ENCODE data around the gene LDLRAD4. TPM values are rescaled to one million over a fixed set of nuclear protein-coding genes. Genes with fewer than 3 reads are reported as not detected.

Gene LDLRAD4
- total RNA-seq, 6 donors from 2014 or later = 19.5 to 26.6 (median 24.4) TPM

- Histone ChIP-seq H3K9me3 (no peaks in the 10 kb centered on the region), H3K27ac (no peak overlapping the region), H3K36me3 (no peaks in the 10 kb centered on the region), H3K27me3 (no peaks in the 10 kb centered on the region), H3K4me3 (no peak overlapping the region), H3K4me1 (no peaks in the 10 kb centered on the region)
- TF ChIP-seq EP300 (IDR thresholded peaks at IDR 0.05) = no peak
- TF ChIP-seq CTCF (IDR thresholded peaks at IDR 0.05) = no peak
- no peak for TF ChIP-seq POLR2A (IDR thresholded peaks at IDR 0.05)
- no peak for TF ChIP-seq POLR2AphosphoS5 (IDR thresholded peaks at IDR 0.05)
- DNase-seq = no peak
- 100% methylated on average over 1 of the region's 1 CpG for WGBS, 2 donors
- ATAC-seq (ENCODE audit: low FRiP score in 2 of 2) = no peak
Observed at GRCh38 chr18:13482618-13482945, 264.0 kb downstream of the LDLRAD4 start.

GRCh38 chr18:13483316-13484270 lies 265.0 kb downstream of the LDLRAD4 start:
- TF ChIP-seq EP300 (IDR thresholded peaks at IDR 0.05) = no peak
- no peak for TF ChIP-seq POLR2A (IDR thresholded peaks at IDR 0.05)
- no peak for TF ChIP-seq CTCF (IDR thresholded peaks at IDR 0.05)
- TF ChIP-seq POLR2AphosphoS5 (IDR thresholded peaks at IDR 0.05) = no peak
- WGBS, 2 donors = 76 to 86% methylated on average over 14 to 16 of the region's 16 CpGs
- no peak overlapping the region for H3K27ac ChIP-seq

GRCh38 chr18:13485182-13485581 lies 266.6 kb downstream of the LDLRAD4 start:
- ATAC-seq (ENCODE audit: low FRiP score in 2 of 2) = no peak
- Histone ChIP-seq H3K27me3 (no peaks in the 10 kb centered on the region), H3K27ac (no peak overlapping the region), H3K9me3 (no peaks in the 10 kb centered on the region), H3K4me3 (no peak overlapping the region), H3K36me3 (no peaks in the 10 kb centered on the region), H3K4me1 (no peaks in the 10 kb centered on the region)
- 74 to 75% methylated on average over 4 to 6 of the region's 6 CpGs for WGBS, 2 donors
- peak in 1 of 2 donors; percentile 64 for DNase-seq
- TF ChIP-seq EP300 (IDR thresholded peaks at IDR 0.05) (no peak), POLR2A (IDR thresholded peaks at IDR 0.05) (no peak), POLR2AphosphoS5 (IDR thresholded peaks at IDR 0.05) (no peak), CTCF (IDR thresholded peaks at IDR 0.05) (no peak)

More at GRCh38 chr18:13483316-13484270, 265.0 kb downstream of the LDLRAD4 start:
- H3K9me3 ChIP-seq = no peaks in the 10 kb centered on the region
- no peaks in the 10 kb centered on the region for H3K27me3 ChIP-seq
- no peaks in the 10 kb centered on the region for H3K4me1 ChIP-seq
- DNase-seq (no peak), ATAC-seq (ENCODE audit: low FRiP score in 2 of 2) (no peak)
- no peak overlapping the region for H3K4me3 ChIP-seq
- H3K36me3 ChIP-seq = no peaks in the 10 kb centered on the region

GRCh38 chr18:13485604-13486003 lies 267.0 kb downstream of the LDLRAD4 start:
- no peaks in the 10 kb centered on the region for H3K9me3 ChIP-seq
- TF ChIP-seq CTCF (IDR thresholded peaks at IDR 0.05) (no peak), POLR2AphosphoS5 (IDR thresholded peaks at IDR 0.05) (no peak)
- H3K4me3 ChIP-seq = no peak overlapping the region
- H3K27ac ChIP-seq = no peak overlapping the region
- no peaks in the 10 kb centered on the region for H3K27me3 ChIP-seq
- H3K4me1 ChIP-seq = no peaks in the 10 kb centered on the region
- 97 to 99% methylated on average over 7 of the region's 7 CpGs for WGBS, 2 donors
- DNase-seq = no peak
- ATAC-seq (ENCODE audit: low FRiP score in 2 of 2) = no peak
- H3K36me3 ChIP-seq = no peaks in the 10 kb centered on the region

- no peaks in the 10 kb centered on the region for H3K9me3 ChIP-seq
- no peaks in the 10 kb centered on the region for H3K27me3 ChIP-seq
- no peaks in the 10 kb centered on the region for H3K4me1 ChIP-seq
- TF ChIP-seq EP300 (IDR thresholded peaks at IDR 0.05) = no peak
- TF ChIP-seq POLR2AphosphoS5 (IDR thresholded peaks at IDR 0.05) = no peak
- TF ChIP-seq CTCF (IDR thresholded peaks at IDR 0.05) = no peak
- TF ChIP-seq POLR2A (IDR thresholded peaks at IDR 0.05) = no peak
- WGBS, 2 donors = 70 to 88% methylated on average over 5 of the region's 5 CpGs
- no peaks in the 10 kb centered on the region for H3K36me3 ChIP-seq
- H3K4me3 ChIP-seq = no peak overlapping the region
- ATAC-seq (ENCODE audit: low FRiP score in 2 of 2) (no peak), DNase-seq (no peak)
- no peak overlapping the region for H3K27ac ChIP-seq
Observed at GRCh38 chr18:13486284-13486683, 267.7 kb downstream of the LDLRAD4 start.

Measured in upper lobe of left lung (tissue), 6 donors.